ENCODE measurements around the gene MRPL23. TPM values are rescaled to one million over a fixed set of nuclear protein-coding genes. Genes with fewer than 3 reads are reported as not detected.

MRPL23 gene
- total RNA-seq (2021; ENCODE audit: unreplicated experiment) = 123 TPM
- 200 TPM for polyA plus RNA-seq (2012; ENCODE audit: insufficient read length)
- Bru-seq, nascent RNA = percentile 37 among the genes with signal in this experiment
- percentile 37 among the genes with signal in this experiment for BruChase-seq, experiment 1, labeled RNA remaining after a 2-hour chase
- BruChase-seq, experiment 2, labeled RNA remaining after a 6-hour chase = percentile 40 among the genes with signal in this experiment
- long read RNA-seq, transcript MRPL23-205 (5 exons, 736 nt) = major isoform, 91 of 129 reads
- long read RNA-seq, partial matches to known transcripts = 7 of 129 reads
- long read RNA-seq, other reads (novel, unspliced or antisense) = 31 of 129 reads

DNA sequence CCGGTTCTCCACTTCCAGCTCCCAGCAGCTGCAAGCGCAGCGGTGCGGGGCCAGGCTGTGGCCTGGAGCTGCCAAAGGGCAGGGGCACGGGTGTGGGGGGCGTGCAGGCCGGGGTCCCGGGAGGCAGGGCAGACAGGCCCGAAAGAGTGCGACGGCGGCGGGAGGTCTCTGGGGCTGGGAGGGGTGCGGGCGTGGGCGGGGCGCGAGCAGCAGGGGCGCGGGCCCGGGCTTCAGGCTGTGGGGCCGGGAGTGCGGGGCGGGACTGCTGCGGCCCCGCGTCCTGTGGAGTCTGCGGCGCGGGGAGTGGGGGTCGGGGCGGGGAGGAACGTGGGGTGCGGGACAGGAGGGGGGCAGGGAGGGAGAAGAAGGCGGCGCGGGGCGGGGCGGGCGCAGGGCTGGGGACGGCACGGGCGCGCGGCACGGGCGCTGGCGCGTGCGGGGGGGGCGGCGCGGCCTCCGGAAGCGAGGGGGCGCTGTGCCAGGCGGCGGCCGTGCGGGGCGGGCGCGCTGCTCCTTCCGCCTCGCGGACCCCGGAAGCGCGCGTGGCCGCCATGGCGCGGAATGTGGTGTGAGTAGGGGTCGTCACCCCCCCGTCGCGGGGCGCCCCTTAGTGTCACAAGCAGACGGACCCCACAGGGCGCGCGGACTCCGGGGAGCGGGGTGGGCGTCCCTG, at the start of gene MRPL23:
MRPL23 (plus strand) TSS at position 521 of the 673 bp plus-strand sequence; CDS start at position 552, 31 bp downstream.
- in situ Hi-C loops (cut with HindIII; ENCODE audit: low pct_unique_long_range_greater_than_20kb, low sequenced_read_pairs) = no loop called here
- ChIA-PET POLR2A (no interaction called here), CTCF (interaction anchor here (0.6 to 1.1 kb wide), 4 partner anchors 41 to 294 kb away, joined by 3 read pairs; no protein-coding TSS in a partner anchor)
- no peak for DNase-seq (ENCODE audit: low read depth, low spot score)
- peak; percentile 83 for ATAC-seq
- Histone ChIP-seq H3K4me1 (ENCODE audit: control insufficient read depth, insufficient read depth, low read length) (peaks cover 15% of the 10 kb centered on the region), H3K27ac (ENCODE audit: low read length) (no peak within 1 kb of the TSS), H3K4me3 (ENCODE audit: low read depth in 2 of 2, low read length in 2 of 2) (no peak within 1 kb of the TSS), H3K9me3 (ENCODE audit: control insufficient read depth, insufficient read depth, low read depth, low read length) (no peaks in the 10 kb centered on the region), H3K36me3 (ENCODE audit: control insufficient read depth, insufficient read depth, low read length) (no peaks in the 10 kb centered on the region), H3K27me3 (ENCODE audit: control insufficient read depth, insufficient read depth, low read length) (no peaks in the 10 kb centered on the region)
- BruUV-seq (replicated peaks) = no TSS peak
- intact Hi-C loops (cut with micrococcal nuclease; ENCODE audit: unreplicated experiment) = no loop called here
- TF ChIP-seq TCF7L2 (IDR thresholded peaks at IDR 0.05; ENCODE audit: low read depth, low read length) (no peak), POLR2AphosphoS5 (IDR thresholded peaks at IDR 0.05; ENCODE audit: low read depth, low read length) (no peak), SIN3A (IDR thresholded peaks at IDR 0.05; ENCODE audit: borderline replicate concordance, insufficient read depth, low read depth, low read length) (no peak)
- TF ChIP-seq, protein P1, sequence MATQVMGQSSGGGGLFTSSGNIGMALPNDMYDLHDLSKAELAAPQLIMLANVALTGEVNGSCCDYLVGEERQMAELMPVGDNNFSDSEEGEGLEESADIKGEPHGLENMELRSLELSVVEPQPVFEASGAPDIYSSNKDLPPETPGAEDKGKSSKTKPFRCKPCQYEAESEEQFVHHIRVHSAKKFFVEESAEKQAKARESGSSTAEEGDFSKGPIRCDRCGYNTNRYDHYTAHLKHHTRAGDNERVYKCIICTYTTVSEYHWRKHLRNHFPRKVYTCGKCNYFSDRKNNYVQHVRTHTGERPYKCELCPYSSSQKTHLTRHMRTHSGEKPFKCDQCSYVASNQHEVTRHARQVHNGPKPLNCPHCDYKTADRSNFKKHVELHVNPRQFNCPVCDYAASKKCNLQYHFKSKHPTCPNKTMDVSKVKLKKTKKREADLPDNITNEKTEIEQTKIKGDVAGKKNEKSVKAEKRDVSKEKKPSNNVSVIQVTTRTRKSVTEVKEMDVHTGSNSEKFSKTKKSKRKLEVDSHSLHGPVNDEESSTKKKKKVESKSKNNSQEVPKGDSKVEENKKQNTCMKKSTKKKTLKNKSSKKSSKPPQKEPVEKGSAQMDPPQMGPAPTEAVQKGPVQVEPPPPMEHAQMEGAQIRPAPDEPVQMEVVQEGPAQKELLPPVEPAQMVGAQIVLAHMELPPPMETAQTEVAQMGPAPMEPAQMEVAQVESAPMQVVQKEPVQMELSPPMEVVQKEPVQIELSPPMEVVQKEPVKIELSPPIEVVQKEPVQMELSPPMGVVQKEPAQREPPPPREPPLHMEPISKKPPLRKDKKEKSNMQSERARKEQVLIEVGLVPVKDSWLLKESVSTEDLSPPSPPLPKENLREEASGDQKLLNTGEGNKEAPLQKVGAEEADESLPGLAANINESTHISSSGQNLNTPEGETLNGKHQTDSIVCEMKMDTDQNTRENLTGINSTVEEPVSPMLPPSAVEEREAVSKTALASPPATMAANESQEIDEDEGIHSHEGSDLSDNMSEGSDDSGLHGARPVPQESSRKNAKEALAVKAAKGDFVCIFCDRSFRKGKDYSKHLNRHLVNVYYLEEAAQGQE (IDR thresholded peaks at IDR 0.05; ENCODE audit: insufficient read depth in 1 of 2, low read depth in 2 of 2, low read length in 1 of 2) = no peak
- TF ChIP-seq, protein P2, sequence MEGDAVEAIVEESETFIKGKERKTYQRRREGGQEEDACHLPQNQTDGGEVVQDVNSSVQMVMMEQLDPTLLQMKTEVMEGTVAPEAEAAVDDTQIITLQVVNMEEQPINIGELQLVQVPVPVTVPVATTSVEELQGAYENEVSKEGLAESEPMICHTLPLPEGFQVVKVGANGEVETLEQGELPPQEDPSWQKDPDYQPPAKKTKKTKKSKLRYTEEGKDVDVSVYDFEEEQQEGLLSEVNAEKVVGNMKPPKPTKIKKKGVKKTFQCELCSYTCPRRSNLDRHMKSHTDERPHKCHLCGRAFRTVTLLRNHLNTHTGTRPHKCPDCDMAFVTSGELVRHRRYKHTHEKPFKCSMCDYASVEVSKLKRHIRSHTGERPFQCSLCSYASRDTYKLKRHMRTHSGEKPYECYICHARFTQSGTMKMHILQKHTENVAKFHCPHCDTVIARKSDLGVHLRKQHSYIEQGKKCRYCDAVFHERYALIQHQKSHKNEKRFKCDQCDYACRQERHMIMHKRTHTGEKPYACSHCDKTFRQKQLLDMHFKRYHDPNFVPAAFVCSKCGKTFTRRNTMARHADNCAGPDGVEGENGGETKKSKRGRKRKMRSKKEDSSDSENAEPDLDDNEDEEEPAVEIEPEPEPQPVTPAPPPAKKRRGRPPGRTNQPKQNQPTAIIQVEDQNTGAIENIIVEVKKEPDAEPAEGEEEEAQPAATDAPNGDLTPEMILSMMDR (IDR thresholded peaks at IDR 0.05) = no peak

DNA sequence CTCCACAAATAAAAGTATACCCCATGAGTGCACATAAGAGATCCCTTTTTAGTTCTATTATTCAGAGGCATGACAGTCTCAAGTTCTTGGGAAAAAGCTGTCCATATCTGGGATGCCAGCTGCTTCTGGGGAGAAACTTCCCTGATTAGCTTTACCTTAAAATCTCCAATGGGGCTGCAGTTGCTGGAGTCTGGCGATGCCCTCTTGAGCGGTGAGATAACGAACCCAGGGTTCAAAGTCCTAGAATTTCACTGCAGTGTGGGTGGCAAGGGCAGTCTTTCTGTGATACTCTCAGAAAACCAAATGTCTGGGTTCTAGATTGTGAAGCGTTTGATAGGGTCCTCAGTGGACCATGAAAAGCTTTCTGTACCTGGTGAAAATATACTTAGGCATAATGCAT, 48.0 kb upstream of the MRPL23 start:
- TF ChIP-seq, protein P2 (IDR thresholded peaks at IDR 0.05) = no peak
- TF ChIP-seq, protein P1 (IDR thresholded peaks at IDR 0.05; ENCODE audit: insufficient read depth in 1 of 2, low read depth in 2 of 2, low read length in 1 of 2) = no peak
- TF ChIP-seq TCF7L2 (IDR thresholded peaks at IDR 0.05; ENCODE audit: low read depth, low read length) (no peak), POLR2AphosphoS5 (IDR thresholded peaks at IDR 0.05; ENCODE audit: low read depth, low read length) (no peak), SIN3A (IDR thresholded peaks at IDR 0.05; ENCODE audit: borderline replicate concordance, insufficient read depth, low read depth, low read length) (no peak)
- intact Hi-C loops (cut with micrococcal nuclease; ENCODE audit: unreplicated experiment) (no loop called here), in situ Hi-C loops (cut with HindIII; ENCODE audit: low pct_unique_long_range_greater_than_20kb, low sequenced_read_pairs) (no loop called here)
- ChIA-PET CTCF (interaction anchor here (0.6 to 0.7 kb wide), 2 partner anchors 20 to 533 kb away, joined by 3 read pairs; partner anchors contain the start of gene TNNT3), POLR2A (no interaction called here)
- BruUV-seq (replicated peaks) = no TSS peak
- Histone ChIP-seq H3K4me1 (ENCODE audit: control insufficient read depth, insufficient read depth, low read length) (no peaks in the 10 kb centered on the region), H3K4me3 (ENCODE audit: low read depth in 2 of 2, low read length in 2 of 2) (no peak overlapping the region), H3K36me3 (ENCODE audit: control insufficient read depth, insufficient read depth, low read length) (no peaks in the 10 kb centered on the region), H3K27me3 (ENCODE audit: control insufficient read depth, insufficient read depth, low read length) (peaks cover 5% of the 10 kb centered on the region; the same call in 1 of the 2 replicates), H3K9me3 (ENCODE audit: control insufficient read depth, insufficient read depth, low read depth, low read length) (no peaks in the 10 kb centered on the region), H3K27ac (ENCODE audit: low read length) (no peak overlapping the region)
- ATAC-seq (no peak), DNase-seq (ENCODE audit: low read depth, low spot score) (no peak)

Measured in Panc1 (cell line).